Stimulated activated CD4-positive, alpha-beta T cell treated with anti-CD3 and anti-CD28 coated beads, Interleukin-1b, Interleukin-23, amount 100 ng/mL, for 4 hours (primary cell): Measurements from ENCODE around the gene SAV1.
A peak's percentile ranks its signal among the peaks of the same experiment; 100 is the strongest.
"Not testable (repeated sequence)": the region's sequence is repeated elsewhere in the genome, so short reads cannot be mapped to it uniquely, and the experiment has no call there.

ENCODE experiments used
- DNase-seq, 2 donors: peaks; one replicate each; pipeline ENCODE4 v3.0.0-alpha.2; 2020; ENCODE audit warnings: low read depth in 2 of 2

SAV1 gene

GRCh38 chr14:50667996-50668825 is at the start of gene SAV1:
Gene SAV1 (minus strand): TSS chr14:50668306. CDS start chr14:50667967, 339 bp downstream.
- peak; percentile 22 to 54 for DNase-seq

- no peak for DNase-seq
These were observed 49.7 kb upstream of the SAV1 start for GRCh38 chr14:50717811-50718210.

DNA sequence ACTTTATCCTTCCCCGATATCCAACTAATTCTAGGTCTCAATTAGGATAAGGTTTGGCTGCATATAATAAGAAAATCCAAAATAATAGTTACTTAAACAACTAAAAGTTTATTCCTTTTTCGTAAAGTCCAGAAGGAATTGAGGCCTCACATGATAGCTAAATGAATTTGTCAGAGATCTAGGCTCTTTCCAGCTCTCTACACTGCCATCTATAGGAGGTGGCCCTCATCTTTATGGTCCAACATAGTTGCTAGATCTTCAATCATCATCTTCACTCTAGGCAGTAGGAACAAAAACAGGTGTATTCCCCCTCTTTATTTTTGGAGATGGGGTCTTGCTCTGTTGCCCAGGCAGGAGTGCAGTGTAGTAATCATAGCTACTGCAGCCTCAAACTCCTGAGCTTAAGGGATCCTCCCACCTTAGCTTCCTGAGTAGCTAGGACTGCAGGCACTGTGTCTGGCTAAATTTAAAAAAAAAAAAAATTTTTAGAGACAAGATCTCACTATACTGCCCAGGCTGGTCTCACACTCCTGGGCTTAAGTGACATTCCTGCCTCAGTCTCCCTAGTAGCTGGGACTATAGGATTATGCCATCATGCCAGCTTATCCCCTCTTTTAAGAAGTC is 46.5 kb upstream of the SAV1 start:
- DNase-seq, result no peak

DNA sequence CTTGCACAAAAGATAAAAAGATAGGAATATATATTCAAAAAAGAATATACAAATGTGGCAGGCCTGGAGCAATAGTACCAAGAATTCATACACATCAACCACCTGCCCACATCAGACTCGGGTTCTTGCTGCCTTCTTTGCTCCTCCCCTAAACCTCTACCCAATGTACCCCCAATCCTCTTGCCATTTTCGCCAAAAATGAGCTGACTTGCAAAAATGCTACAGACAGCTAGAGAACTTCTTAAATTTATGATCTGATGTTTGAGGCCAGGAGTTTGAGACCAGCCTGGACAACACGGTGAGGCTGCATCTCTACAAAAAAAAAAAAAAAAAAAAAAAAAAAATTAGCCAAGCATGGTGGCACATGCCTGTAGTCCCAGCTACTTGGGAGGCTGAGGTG is 42.9 kb upstream of the SAV1 start:
- DNase-seq, result no peak

DNA sequence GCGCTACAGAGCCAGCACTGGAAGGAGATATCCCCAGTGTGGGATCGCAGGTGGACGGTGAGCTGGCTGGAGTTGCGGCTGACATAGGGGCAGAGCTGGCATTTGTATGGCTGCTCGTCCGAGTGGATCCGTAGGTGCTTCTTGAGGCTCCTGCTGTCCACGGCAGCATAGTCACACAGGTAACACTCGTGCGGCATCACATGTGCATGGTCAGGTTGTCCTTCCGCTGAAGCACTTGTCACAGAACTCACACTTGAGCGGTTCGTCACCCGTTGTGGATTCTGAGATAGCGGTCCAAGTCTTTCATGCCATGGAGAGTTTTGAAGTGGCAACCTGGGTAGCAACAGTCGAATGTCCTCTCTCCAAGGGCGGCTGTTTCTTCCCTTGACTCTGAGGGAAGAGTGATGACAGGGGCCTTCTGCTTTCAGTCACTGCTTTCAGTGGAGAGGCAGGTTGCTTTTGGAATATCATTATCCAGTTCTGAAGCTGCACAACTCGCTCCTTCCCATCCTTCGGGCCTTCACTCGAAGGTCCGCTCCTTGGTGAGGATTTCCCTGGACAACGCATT is 37.0 kb upstream of the SAV1 start:
- no peak for DNase-seq

GRCh38 chr14:50704454-50705010 is 36.4 kb upstream of the SAV1 start:
- no peak for DNase-seq

DNA sequence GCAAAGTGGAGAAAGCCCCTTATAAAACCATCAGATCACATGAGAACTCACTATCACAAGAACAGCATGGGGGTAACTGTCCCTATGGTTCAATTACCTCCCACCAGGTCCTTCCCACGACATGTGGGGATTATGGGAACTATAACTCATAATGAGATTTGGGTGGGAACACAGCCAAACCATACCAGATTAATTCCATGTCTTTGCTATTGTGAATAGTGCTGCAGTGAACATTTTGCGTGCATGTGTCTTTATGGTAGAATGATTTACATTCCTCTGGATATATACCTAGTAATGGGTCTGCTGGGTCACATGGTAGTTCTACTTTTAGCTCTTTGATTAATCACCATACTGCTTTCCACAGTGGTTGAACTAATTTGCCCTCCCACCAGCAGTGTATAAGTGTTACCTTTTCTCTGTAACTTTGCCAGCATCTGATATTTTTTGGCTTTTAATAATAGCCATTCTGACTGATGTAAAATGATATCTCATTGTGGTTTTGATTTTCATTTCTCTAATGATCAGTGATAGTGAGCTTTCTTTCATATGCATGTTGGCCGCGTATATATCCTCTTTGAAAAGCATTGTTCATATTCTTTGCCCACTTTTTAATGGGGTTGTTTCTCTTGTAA is 29.7 kb upstream of the SAV1 start:
- DNase-seq, result no peak

DNA sequence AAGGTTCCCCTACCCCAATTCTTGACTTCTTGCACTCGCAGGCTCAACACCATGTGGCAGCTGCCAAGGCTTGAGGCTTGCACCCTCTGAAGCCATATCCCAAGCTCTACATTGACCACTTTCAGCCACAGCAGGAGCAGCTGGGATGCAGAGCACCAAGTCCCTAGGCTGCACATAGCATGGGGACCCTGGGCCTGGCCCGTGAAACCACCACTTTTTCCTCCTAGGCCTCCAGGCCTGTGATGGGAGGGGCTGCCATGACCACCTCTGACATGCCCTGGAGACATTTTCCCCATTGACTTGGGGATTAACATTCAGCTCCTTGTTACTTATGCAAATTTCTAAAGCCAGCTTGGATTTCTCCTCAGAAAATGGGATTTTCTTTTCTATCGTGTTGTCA is 26.2 kb upstream of the SAV1 start:
- not testable (repeated sequence) for DNase-seq

DNA sequence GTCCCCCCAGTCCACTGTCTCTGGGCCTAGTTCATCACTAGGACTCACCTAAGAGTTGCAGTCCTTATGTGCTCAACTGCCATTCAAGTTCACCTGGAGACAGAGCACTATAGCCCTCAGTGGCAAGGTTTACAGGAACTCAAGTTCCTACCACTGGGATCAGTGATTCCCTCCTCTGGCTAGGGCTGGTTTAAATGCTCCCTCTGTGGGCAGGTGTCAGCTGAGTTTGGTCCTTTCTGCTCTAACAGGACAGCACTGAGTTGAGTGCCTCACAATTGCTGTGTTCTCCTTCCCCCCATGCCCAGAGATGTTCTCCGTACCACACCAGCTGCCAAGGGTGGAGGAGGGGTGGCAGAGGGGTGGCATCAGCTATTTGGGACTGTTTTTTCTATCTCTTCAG is 20.8 kb upstream of the SAV1 start:
- DNase-seq, result no peak

- no peak for DNase-seq
These were observed 11.6 kb upstream of the SAV1 start for GRCh38 chr14:50679674-50680073.

- no peak for DNase-seq
These were observed 10.1 kb upstream of the SAV1 start for GRCh38 chr14:50678163-50678562.

- no peak for DNase-seq
These were observed 9.5 kb upstream of the SAV1 start for GRCh38 chr14:50677527-50678063.

- DNase-seq, result no peak
These were observed 8.9 kb upstream of the SAV1 start for GRCh38 chr14:50676814-50677516.

GRCh38 chr14:50675597-50675996 is 7.5 kb upstream of the SAV1 start:
- no peak for DNase-seq

DNA sequence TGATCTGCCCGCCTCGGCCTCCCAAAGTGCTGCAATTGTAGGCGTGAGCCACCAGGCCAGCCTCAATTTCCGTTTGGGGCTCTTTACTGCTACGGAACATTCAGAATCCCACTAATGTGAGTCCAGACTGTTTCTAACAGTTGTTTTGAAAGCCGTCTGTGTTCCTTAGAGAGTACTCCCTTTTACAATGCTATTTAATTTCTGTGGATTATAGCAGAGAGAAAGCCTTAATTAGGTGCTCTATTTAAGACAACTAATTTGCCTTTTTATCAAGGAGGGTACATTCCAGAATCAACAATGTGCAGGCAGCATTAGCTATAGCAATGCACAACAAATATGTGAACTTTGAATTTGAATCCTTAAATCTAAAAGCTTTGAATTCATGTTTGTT is 2.8 kb upstream of the SAV1 start:
- DNase-seq, result no peak

GRCh38 chr14:50670196-50670865 is 2.2 kb upstream of the SAV1 start:
- no peak for DNase-seq

DNA sequence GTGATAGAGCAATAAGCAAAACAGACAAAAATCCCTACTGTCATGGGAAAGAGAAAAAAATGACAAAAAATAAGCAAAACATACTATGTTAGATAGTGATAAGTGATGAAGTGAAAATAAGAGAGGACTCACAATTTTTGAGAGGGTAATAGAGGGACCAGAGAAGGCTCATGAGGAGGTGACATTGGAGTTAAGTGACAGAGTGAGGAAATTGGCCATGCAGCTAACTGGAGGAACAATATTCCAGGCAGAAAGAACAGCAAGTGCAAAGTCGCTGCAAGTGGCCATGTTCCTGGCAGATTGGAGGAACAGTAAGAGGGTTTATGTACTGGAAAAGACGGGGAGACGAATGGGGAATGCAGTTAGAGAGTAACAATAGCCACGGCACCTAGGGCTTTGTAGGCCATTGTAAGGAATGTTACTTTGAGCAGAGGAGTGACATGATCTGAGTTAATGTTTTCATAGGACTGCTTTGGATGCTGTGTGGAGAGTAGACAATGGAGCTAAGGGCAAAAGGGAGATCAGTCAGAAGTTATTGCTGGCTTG is 1.4 kb upstream of the SAV1 start:
- no peak for DNase-seq

DNA sequence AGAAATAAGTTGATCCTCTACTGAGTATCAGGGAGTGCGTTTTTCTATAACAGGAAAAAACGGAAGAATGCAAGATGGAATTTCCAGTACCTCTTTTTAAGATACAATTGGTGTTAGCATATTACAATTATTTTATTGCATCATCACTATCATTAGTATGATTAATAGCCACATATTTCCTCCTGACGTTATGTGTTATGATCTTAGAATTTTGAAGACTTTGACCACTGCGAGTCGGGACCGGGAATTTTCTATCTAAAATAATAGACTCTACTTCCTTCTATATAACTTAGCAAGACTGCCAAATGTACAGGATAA is 679 bp upstream of the SAV1 start:
- no peak for DNase-seq

DNA sequence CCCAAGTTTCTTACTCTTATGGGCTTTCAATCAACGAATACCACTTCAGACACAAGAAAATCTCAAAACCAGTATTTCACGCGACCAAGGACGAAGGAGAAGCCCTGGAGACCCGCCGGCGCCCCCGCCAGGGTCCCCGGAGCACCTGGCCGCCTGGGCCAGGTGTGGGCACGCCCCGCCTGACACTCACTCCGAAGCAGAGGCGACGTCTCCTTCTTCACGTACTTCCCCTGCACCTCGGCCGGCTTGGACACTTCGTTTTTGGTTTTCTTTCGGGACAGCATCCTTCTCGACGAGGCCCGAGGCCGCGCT is 466 bp downstream of the SAV1 start:
- DNase-seq, result no peak

DNA sequence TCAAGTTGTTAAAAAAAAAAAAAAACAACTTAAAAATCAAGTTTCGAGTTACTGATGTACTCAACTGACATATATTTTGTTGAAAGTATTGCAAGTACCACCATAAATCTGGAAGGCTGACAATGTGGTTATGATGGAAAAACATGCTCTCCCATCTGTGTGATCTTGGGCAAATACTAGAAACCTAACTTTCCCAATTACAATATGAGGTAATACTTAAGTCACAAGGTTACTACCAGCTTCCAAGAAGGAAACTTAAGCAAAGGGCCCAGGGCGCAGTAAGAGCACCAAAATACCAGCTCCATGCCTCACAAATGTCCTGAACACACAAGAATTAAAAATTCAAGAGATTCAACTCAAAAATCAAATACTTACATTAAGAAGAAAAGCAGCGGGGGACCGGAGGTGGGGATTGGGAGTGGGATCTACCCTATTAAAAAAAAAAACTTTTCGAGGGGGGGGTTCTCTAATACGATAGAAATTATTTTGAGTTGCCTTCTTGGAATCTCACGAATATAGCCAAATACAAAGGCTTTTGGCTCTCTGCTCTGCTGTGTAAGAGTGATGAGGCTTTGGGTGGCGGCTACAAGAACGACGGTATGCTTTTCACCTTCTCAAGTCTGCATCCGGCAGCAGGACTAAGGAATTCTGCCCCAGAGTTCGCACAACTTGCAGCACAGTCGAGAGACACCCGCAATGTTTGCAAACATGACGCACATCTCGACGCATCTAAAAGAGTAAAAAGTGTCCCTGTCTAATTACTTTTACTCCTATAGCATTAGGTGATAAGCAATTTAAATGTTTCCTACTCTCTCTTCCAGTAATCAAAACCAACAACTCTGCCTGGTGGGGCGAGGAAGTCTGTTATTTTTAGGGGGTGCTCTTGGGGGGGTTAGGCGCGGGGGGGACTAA is 1.1 kb downstream of the SAV1 start:
- peak in 1 of 2 donors; percentile 3 for DNase-seq
